HL-60 (cell line): ENCODE measurements around the gene MFSD6.

Source experiments
- DNase-seq, 2 experiments: peaks; one replicate each; pipeline ENCODE4 v3.0.0-alpha.2; 2010 to 2020; ENCODE audit warnings: low read depth in 1 of 2, low spot score in 1 of 2
- H3K27ac ChIP-seq: fragments of 250-450 bp; sonication (Bioruptor Pico); replicated peaks from 2 replicates; pipeline ENCODE4 v1.5.1; 2020; ENCODE audit warnings: mild to moderate bottlenecking, moderate library complexity
- H3K27me3 ChIP-seq: fragments of 250-450 bp; sonication (Bioruptor Pico); 2 replicates; pipeline ENCODE4 v1.5.1; 2021; ENCODE audit warnings: mild to moderate bottlenecking, moderate library complexity; ENCODE audit not compliant: insufficient read depth, poor library complexity, severe bottlenecking
- H3K4me3 ChIP-seq: replicated peaks from 2 replicates; pipeline ENCODE4 v1.5.1; 2011; ENCODE audit warnings: mild to moderate bottlenecking, control low read depth, low read length; ENCODE audit not compliant: insufficient read depth
- GABPA ChIP-seq: IDR thresholded peaks from 2 replicates; pipeline ENCODE4 v1.6.1; 2012; ENCODE audit warnings: low read depth
- POLR2AphosphoS5 ChIP-seq: IDR thresholded peaks from 2 replicates; pipeline ENCODE4 v1.6.1; 2012; ENCODE audit warnings: low read depth
- SPI1 ChIP-seq: IDR thresholded peaks from 2 replicates; pipeline ENCODE4 v1.6.1; 2012; ENCODE audit warnings: low read depth, mild to moderate bottlenecking, borderline replicate concordance
- TF ChIP-seq, protein P1 (sequence below): IDR thresholded peaks from 2 replicates; pipeline ENCODE4 v1.6.1; 2012; ENCODE audit warnings: low read depth; ENCODE audit not compliant: insufficient replicate concordance
- TF ChIP-seq, protein P2 (sequence below): IDR thresholded peaks from one replicate; pipeline ENCODE4 v1.5.1; 2011; ENCODE audit warnings: low read length, control low read depth, inconsistent platforms; ENCODE audit not compliant: insufficient read depth

Gene MFSD6

GRCh38 chr2:190441564-190441963 lies 33.4 kb downstream of the MFSD6 start:
- no peaks in the 10 kb centered on the region for H3K27me3 ChIP-seq
- no peak overlapping the region for H3K27ac ChIP-seq
- DNase-seq, result no peak
- no peak overlapping the region for H3K4me3 ChIP-seq
- TF ChIP-seq, protein P1, sequence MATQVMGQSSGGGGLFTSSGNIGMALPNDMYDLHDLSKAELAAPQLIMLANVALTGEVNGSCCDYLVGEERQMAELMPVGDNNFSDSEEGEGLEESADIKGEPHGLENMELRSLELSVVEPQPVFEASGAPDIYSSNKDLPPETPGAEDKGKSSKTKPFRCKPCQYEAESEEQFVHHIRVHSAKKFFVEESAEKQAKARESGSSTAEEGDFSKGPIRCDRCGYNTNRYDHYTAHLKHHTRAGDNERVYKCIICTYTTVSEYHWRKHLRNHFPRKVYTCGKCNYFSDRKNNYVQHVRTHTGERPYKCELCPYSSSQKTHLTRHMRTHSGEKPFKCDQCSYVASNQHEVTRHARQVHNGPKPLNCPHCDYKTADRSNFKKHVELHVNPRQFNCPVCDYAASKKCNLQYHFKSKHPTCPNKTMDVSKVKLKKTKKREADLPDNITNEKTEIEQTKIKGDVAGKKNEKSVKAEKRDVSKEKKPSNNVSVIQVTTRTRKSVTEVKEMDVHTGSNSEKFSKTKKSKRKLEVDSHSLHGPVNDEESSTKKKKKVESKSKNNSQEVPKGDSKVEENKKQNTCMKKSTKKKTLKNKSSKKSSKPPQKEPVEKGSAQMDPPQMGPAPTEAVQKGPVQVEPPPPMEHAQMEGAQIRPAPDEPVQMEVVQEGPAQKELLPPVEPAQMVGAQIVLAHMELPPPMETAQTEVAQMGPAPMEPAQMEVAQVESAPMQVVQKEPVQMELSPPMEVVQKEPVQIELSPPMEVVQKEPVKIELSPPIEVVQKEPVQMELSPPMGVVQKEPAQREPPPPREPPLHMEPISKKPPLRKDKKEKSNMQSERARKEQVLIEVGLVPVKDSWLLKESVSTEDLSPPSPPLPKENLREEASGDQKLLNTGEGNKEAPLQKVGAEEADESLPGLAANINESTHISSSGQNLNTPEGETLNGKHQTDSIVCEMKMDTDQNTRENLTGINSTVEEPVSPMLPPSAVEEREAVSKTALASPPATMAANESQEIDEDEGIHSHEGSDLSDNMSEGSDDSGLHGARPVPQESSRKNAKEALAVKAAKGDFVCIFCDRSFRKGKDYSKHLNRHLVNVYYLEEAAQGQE, result no peak
- no peak for TF ChIP-seq SPI1

DNA sequence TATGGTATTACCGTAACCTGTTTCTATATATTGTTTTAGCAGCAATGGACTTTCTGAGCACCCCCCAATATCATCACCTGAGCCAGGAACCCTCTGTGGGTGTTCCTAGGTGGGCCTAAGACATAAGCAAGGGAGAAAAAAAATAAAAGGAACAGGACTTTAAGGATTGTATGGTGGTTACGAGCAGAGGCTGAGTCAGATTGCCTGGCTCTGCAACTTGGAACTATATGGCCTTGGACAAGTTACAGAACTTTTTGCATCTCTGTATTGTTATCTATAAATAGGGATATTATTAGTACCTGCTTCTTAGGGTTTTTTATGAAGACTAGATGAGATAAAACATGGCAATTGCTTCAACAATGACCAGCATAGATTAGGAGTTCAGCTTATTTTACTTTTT lies 34.9 kb downstream of the MFSD6 start:
- no peak for DNase-seq
- Histone ChIP-seq H3K4me3 (no peak overlapping the region), H3K27me3 (no peaks in the 10 kb centered on the region), H3K27ac (no peak overlapping the region)
- TF ChIP-seq GABPA (no peak), SPI1 (no peak)

GRCh38 chr2:190443778-190444481 lies 35.8 kb downstream of the MFSD6 start:
- DNase-seq, result no peak
- TF ChIP-seq, protein P1, result no peak
- TF ChIP-seq, protein P2, sequence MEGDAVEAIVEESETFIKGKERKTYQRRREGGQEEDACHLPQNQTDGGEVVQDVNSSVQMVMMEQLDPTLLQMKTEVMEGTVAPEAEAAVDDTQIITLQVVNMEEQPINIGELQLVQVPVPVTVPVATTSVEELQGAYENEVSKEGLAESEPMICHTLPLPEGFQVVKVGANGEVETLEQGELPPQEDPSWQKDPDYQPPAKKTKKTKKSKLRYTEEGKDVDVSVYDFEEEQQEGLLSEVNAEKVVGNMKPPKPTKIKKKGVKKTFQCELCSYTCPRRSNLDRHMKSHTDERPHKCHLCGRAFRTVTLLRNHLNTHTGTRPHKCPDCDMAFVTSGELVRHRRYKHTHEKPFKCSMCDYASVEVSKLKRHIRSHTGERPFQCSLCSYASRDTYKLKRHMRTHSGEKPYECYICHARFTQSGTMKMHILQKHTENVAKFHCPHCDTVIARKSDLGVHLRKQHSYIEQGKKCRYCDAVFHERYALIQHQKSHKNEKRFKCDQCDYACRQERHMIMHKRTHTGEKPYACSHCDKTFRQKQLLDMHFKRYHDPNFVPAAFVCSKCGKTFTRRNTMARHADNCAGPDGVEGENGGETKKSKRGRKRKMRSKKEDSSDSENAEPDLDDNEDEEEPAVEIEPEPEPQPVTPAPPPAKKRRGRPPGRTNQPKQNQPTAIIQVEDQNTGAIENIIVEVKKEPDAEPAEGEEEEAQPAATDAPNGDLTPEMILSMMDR, result no peak
- no peak for TF ChIP-seq SPI1
- TF ChIP-seq POLR2AphosphoS5, result no peak
- no peak for TF ChIP-seq GABPA
- H3K4me3 ChIP-seq, result no peak overlapping the region
- no peak overlapping the region for H3K27ac ChIP-seq
- H3K27me3 ChIP-seq, result no peaks in the 10 kb centered on the region

DNA sequence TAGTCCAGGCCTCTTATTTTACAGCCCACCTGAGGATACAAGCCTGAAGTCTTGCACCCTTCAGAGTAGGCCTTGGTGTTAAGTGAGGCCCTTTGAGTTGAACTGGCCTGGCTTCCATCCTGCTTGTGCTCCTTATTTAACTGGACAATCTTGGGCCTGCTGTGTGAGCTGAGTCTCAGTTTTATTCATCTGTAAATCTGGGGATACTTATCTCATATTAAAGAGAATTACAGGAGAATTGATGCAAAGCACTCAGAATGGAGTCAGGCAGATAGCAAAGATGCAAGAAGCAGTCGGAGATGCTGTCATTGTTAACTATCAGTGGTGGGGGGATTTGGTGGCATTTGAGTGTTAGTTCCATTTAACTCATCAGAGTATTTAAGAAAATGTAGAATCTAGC lies 36.8 kb downstream of the MFSD6 start:
- TF ChIP-seq, protein P2, result no peak
- TF ChIP-seq, protein P1, result no peak
- TF ChIP-seq SPI1, result no peak
- no peak for TF ChIP-seq GABPA
- Histone ChIP-seq H3K27ac (no peak overlapping the region), H3K4me3 (no peak overlapping the region), H3K27me3 (no peaks in the 10 kb centered on the region)
- DNase-seq, result no peak
